IMR-90 (cell line): ENCODE measurements around the gene CLEC16A. TPM values are rescaled to one million over a fixed set of nuclear protein-coding genes. Genes with fewer than 3 reads are reported as not detected.

Experiments used
- ATAC-seq: fragments of 200-7000 bp; cut with Tn5 transposase; 2 replicates; pipeline ENCODE4 v1.9.1; 2020; ENCODE audit warnings: low read depth, mild to moderate bottlenecking, moderate library complexity
- BruUV-seq: library from RNA; stranded (reverse); fragments of 400-500 nt; replicated peaks from 2 replicates; lab custom pipeline; 2021; lab: Mats Ljungman, UMichigan
- CTCF ChIA-PET: fragments of 300-600 bp; formaldehyde crosslinking; extraction: SDS; loops from one replicate; lab custom pipeline; 2021; ENCODE audit warnings: antibody characterized with exemption; lab: Yijun Ruan, JAX
- POLR2A ChIA-PET: fragments of 300-600 bp; sonication (Branson Sonifier 250); formaldehyde crosslinking; loops from one replicate; lab custom pipeline; 2022; ENCODE audit warnings: antibody characterized with exemption; ENCODE audit not compliant: unreplicated experiment; lab: Charles Lee
- DNase-seq: peaks from one replicate; pipeline ENCODE4 v3.0.0; 2013
- H2AFZ ChIP-seq: replicated peaks from 2 replicates; pipeline ENCODE3; 2013; ENCODE audit warnings: low read length, mild to moderate bottlenecking; ENCODE audit not compliant: poor library complexity
- H2AK5ac ChIP-seq: 2 replicates; pipeline ENCODE4 v1.6.1; 2013; ENCODE audit warnings: low read depth, low read length, inconsistent platforms
- H2AK9ac ChIP-seq: replicated peaks from 2 replicates; pipeline ENCODE3; 2013; ENCODE audit warnings: mild to moderate bottlenecking, low read depth, low read length, moderate library complexity; ENCODE audit not compliant: poor library complexity
- H2BK120ac ChIP-seq: 2 replicates; pipeline ENCODE4 v1.6.1; 2013; ENCODE audit warnings: low read depth, low read length, inconsistent platforms
- H2BK15ac ChIP-seq: 3 replicates; pipeline ENCODE4 v1.6.1; 2013; ENCODE audit warnings: low read depth, low read length, inconsistent platforms
- H2BK20ac ChIP-seq: 2 replicates; pipeline ENCODE4 v1.6.1; 2013; ENCODE audit warnings: low read depth, mild to moderate bottlenecking, inconsistent platforms, low read length, moderate library complexity
- H2BK5ac ChIP-seq: 2 replicates; pipeline ENCODE4 v1.6.1; 2013; ENCODE audit warnings: mild to moderate bottlenecking, low read depth, low read length, inconsistent platforms; ENCODE audit not compliant: poor library complexity, severe bottlenecking
- H3K14ac ChIP-seq: replicated peaks from 2 replicates; pipeline ENCODE4 v1.6.1; 2013; ENCODE audit warnings: low read depth, low read length, inconsistent platforms
- H3K18ac ChIP-seq: 2 replicates; pipeline ENCODE4 v1.6.1; 2013; ENCODE audit warnings: low read depth, low read length, control low read depth
- H3K23ac ChIP-seq: 2 replicates; pipeline ENCODE4 v1.6.1; 2013; ENCODE audit warnings: low read depth, low read length, inconsistent platforms
- H3K27ac ChIP-seq: 2 replicates; pipeline ENCODE4 v1.5.1; 2013; ENCODE audit warnings: mild to moderate bottlenecking, control low read depth, low read length; ENCODE audit not compliant: insufficient read depth
- H3K27me3 ChIP-seq: 2 replicates; pipeline ENCODE4 v1.6.1; 2013; ENCODE audit warnings: low read length; ENCODE audit not compliant: control insufficient read depth, insufficient read depth
- H3K36me3 ChIP-seq: 2 replicates; pipeline ENCODE4 v1.6.1; 2013; ENCODE audit warnings: low read length, mixed read lengths; ENCODE audit not compliant: control insufficient read depth, insufficient read depth
- H3K4ac ChIP-seq: 2 replicates; pipeline ENCODE4 v1.6.1; 2013; ENCODE audit warnings: low read depth, low read length, inconsistent platforms
- H3K4me1 ChIP-seq: 2 replicates; pipeline ENCODE4 v1.6.1; 2013; ENCODE audit warnings: low read length, mixed read lengths; ENCODE audit not compliant: control insufficient read depth, insufficient read depth
- H3K4me2 ChIP-seq: 2 replicates; pipeline ENCODE4 v1.6.1; 2013; ENCODE audit warnings: low read depth, mild to moderate bottlenecking, control low read depth, low read length, moderate library complexity
- H3K4me3 ChIP-seq: 2 replicates; pipeline ENCODE4 v1.5.1; 2013; ENCODE audit warnings: low read depth, mild to moderate bottlenecking, control low read depth, low read length, moderate library complexity; ENCODE audit not compliant: insufficient read depth
- H3K56ac ChIP-seq: 2 replicates; pipeline ENCODE4 v1.6.1; 2013; ENCODE audit warnings: low read length, inconsistent platforms; ENCODE audit not compliant: insufficient read depth; ENCODE audit errors: extremely low read depth
- H3K79me1 ChIP-seq, 2 experiments: 2 replicates each; pipeline ENCODE4 v1.6.1; 2013; ENCODE audit warnings: low read length in 2 of 2, inconsistent platforms in 1 of 2, low read depth in 1 of 2
- H3K9ac ChIP-seq: 2 replicates; pipeline ENCODE4 v1.6.1; 2013; ENCODE audit warnings: low read depth, low read length, control low read depth
- H3K9me1 ChIP-seq: 2 replicates; pipeline ENCODE4 v1.6.1; 2013; ENCODE audit warnings: low read length, inconsistent platforms; ENCODE audit not compliant: insufficient read depth
- H3K9me3 ChIP-seq: 2 replicates; pipeline ENCODE4 v1.6.1; 2013; ENCODE audit warnings: low read length; ENCODE audit not compliant: control insufficient read depth, insufficient read depth
- H4K20me1 ChIP-seq: 2 replicates; pipeline ENCODE4 v1.6.1; 2013; ENCODE audit warnings: low read length, inconsistent platforms; ENCODE audit not compliant: insufficient read depth
- H4K5ac ChIP-seq: 2 replicates; pipeline ENCODE4 v1.6.1; 2013; ENCODE audit warnings: mild to moderate bottlenecking, low read depth, low read length, control low read depth
- H4K8ac ChIP-seq, 2 experiments: 2 replicates each; pipeline ENCODE4 v1.6.1; 2013; ENCODE audit warnings: low read depth in 2 of 2, low read length in 2 of 2, control low read depth in 1 of 2, inconsistent platforms in 1 of 2
- H4K91ac ChIP-seq: 2 replicates; pipeline ENCODE4 v1.6.1; 2013; ENCODE audit warnings: low read depth, low read length, inconsistent platforms; ENCODE audit not compliant: insufficient read depth
- BHLHE40 ChIP-seq: fragments of 150-350 bp; IDR thresholded peaks from 2 replicates; pipeline ENCODE4 v1.6.1; 2016; ENCODE audit warnings: mild to moderate bottlenecking, low read depth, low read length
- CEBPB ChIP-seq: IDR thresholded peaks from 2 replicates; pipeline ENCODE4 v1.6.1; 2012; ENCODE audit warnings: low read depth, low read length, improper control_type of control experiment
- CHD1 ChIP-seq: IDR thresholded peaks from 2 replicates; pipeline ENCODE4 v1.6.1; 2012; ENCODE audit warnings: low read depth, low read length, improper control_type of control experiment
- ELK1 ChIP-seq: fragments of 150-350 bp; IDR thresholded peaks from 2 replicates; pipeline ENCODE4 v1.6.1; 2016; ENCODE audit warnings: low read depth, mild to moderate bottlenecking, low read length, moderate library complexity, borderline replicate concordance
- MAZ ChIP-seq: IDR thresholded peaks from 2 replicates; pipeline ENCODE4 v1.6.1; 2012; ENCODE audit warnings: low read depth, mild to moderate bottlenecking, low read length, improper control_type of control experiment, moderate library complexity, borderline replicate concordance
- MXI1 ChIP-seq: IDR thresholded peaks from 2 replicates; pipeline ENCODE4 v1.6.1; 2012; ENCODE audit warnings: low read depth, mild to moderate bottlenecking, low read length, moderate library complexity, borderline replicate concordance
- NFE2L2 ChIP-seq: fragments of 150-350 bp; IDR thresholded peaks from 2 replicates; pipeline ENCODE4 v1.6.1; 2016; ENCODE audit warnings: low read depth, mild to moderate bottlenecking, low read length
- RCOR1 ChIP-seq: IDR thresholded peaks from 2 replicates; pipeline ENCODE4 v1.6.1; 2012; ENCODE audit warnings: mild to moderate bottlenecking, low read length, improper control_type of control experiment; ENCODE audit not compliant: insufficient replicate concordance
- RFX5 ChIP-seq: IDR thresholded peaks from 2 replicates; pipeline ENCODE4 v1.8.0; 2012; ENCODE audit warnings: low read depth, mild to moderate bottlenecking, low read length, moderate library complexity
- SMC3 ChIP-seq: fragments of 150-350 bp; IDR thresholded peaks from 2 replicates; pipeline ENCODE4 v1.6.1; 2016; ENCODE audit warnings: low read depth, mild to moderate bottlenecking, antibody characterized with exemption, low read length, moderate library complexity
- USF2 ChIP-seq: fragments of 150-350 bp; IDR thresholded peaks from 2 replicates; pipeline ENCODE4 v1.6.1; 2017; ENCODE audit warnings: mild to moderate bottlenecking, antibody characterized with exemption, low read length, low read depth
- WGBS, 2 experiments: methylation state at CpG; one replicate each; pipeline versions ENCODE4 v1.1.5 to v1.1.7; 2013; ENCODE audit warnings: missing lambda C conversion rate in 2 of 2; ENCODE audit not compliant: insufficient read length in 1 of 2; ENCODE audit errors: extremely low coverage in 2 of 2; 5-methylcytosine and 5-hydroxymethylcytosine counted together
- dilution Hi-C: fragments of 300-500 bp; cut with HindIII; formaldehyde crosslinking; loops from one replicate; pipeline ENCODE4 v1.14.3; 2018; ENCODE audit warnings: low sequenced_read_pairs; ENCODE audit not compliant: unreplicated experiment
- in situ Hi-C: fragments of 300-500 bp; cut with MboI; formaldehyde crosslinking; loops from 3 replicates; pipeline ENCODE4 v1.14.3; 2019; ENCODE audit warnings: low sequenced_read_pairs, inconsistent platforms, mixed read lengths
- intact Hi-C: fragments of 100-400 bp; cut with micrococcal nuclease; formaldehyde crosslinking; loops from 2 replicates; pipeline ENCODE4 v1.10.0; 2022
- polyA plus RNA-seq, 3 experiments: library from polyadenylated mRNA; depleted of rRNA; stranded (reverse); fragments of >200 nt; gene quantifications; 2 replicates each; pipeline ENCODE4 v1.2.3, GENCODE V29; 2012; ENCODE audit warnings: low replicate concordance in 1 of 3
- total RNA-seq: library from RNA; depleted of rRNA; stranded (reverse); fragments of >200 nt; gene quantifications from 2 replicates; pipeline ENCODE4 v1.2.3, GENCODE V29; 2012

Gene CLEC16A
- total and polyA plus RNA-seq, 2 of the 4 experiments (the other 2 are of a cell fraction): 15.9 to 16.5 TPM

DNA sequence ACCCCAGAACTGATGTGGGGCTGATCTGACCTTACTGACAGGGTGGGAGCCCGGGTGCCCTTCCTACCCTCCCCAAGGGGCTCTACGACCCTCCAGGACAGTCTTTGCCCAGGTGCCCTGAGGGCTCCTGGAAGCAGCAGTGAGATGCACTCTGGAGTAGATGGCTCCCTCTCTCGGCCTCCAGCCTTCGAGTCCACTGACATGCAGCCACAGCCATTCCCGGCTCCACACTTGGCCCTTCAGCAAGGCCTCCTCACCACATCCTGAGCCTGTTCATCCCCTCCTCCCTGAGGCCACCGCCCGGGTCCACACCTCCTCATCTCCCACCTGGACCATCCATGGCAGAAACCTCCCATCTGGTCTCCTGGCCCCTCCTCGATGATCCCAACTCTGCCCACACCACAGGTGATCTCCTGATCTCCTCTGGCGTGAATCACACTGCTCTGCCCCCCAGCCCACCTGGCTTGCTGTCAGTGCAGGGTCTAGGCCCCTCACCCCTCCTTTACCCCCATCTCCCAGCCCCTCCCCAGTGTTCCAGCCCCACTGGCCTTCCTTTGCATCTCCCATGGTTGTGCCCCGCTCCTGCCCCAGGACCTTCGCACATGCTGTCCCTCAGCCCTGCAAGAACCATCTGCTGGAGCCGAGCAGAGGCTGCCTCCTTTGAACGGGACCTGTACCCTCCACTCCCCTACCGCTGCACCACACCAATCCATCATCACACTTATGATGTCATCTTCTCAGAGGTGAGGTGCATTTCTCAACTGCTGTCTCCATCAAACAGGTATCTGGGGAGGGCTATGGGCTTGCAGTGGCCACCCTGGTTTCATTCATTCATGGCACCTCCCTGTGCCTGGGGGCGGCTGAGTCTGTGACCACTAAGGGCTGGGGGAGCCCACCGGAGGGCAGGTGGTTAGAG lies 267.0 kb downstream of the CLEC16A start:
- POLR2A ChIA-PET: no interaction called here
- Histone ChIP-seq H2AK5ac (no peak overlapping the region), H4K5ac (no peak overlapping the region), H3K23ac (no peak overlapping the region), H4K91ac (no peak overlapping the region), H3K14ac (no peak overlapping the region), H2BK5ac (no peak overlapping the region), H3K18ac (no peak overlapping the region), H3K27ac (no peak overlapping the region), H3K4ac (no peak overlapping the region), H2AFZ (no peak overlapping the region), H2AK9ac (no peak overlapping the region), H3K79me1 (no peaks in the 10 kb centered on the region), H4K20me1 (no peaks in the 10 kb centered on the region), H3K36me3 (no peaks in the 10 kb centered on the region), H2BK15ac (no peak overlapping the region), H2BK20ac (no peak overlapping the region), H3K9me1 (no peaks in the 10 kb centered on the region), H3K4me3 (no peak overlapping the region), H2BK120ac (no peak overlapping the region), H3K9ac (no peak overlapping the region), H3K4me1 (peaks cover 1% of the 10 kb centered on the region), H4K8ac (no peak overlapping the region), H3K56ac (no peak overlapping the region), H3K27me3 (peaks cover 5% of the 10 kb centered on the region; the same call in 1 of the 2 replicates), H3K4me2 (no peak overlapping the region), H3K9me3 (peaks cover 10% of the 10 kb centered on the region)
- dilution Hi-C loops: no loop called here
- no TSS peak for BruUV-seq
- DNase-seq: no peak
- WGBS, 2 experiments: 75% methylated on average over 7 of the region's 16 CpGs; no CpG with 5 or more reads in 1 of the 2 experiments
- in situ Hi-C loops: no loop called here
- CTCF ChIA-PET: no interaction called here
- no peak for ATAC-seq
- TF ChIP-seq CHD1 (no peak), RFX5 (no peak), SMC3 (no peak), CEBPB (no peak), BHLHE40 (no peak), MAZ (no peak), NFE2L2 (no peak), ELK1 (no peak), RCOR1 (no peak), MXI1 (no peak), USF2 (no peak)
- intact Hi-C loops: no loop called here
